ENCODE results near the gene CSF1R.

Gene CSF1R

GRCh38 chr5:150134198-150134588 is 47.8 kb upstream of the CSF1R start:
- H3K4me3 ChIP-seq (ENCODE audit: low read depth, low read length): no peak overlapping the region
- no peaks in the 10 kb centered on the region for H3K4me1 ChIP-seq (ENCODE audit: control insufficient read depth, insufficient read depth, low read length)
- H3K36me3 ChIP-seq (ENCODE audit: control insufficient read depth in 2 of 2, insufficient read depth in 1 of 2, low read length in 2 of 2): no peaks in the 10 kb centered on the region
- no peak overlapping the region for H3K27ac ChIP-seq (ENCODE audit: extremely low read depth, low read depth, low read length)
- no peak for TF ChIP-seq ZSCAN23 (tag by site-specific recombination; IDR thresholded peaks at IDR 0.05)
- TF ChIP-seq INSM2 (tag by site-specific recombination; IDR thresholded peaks at IDR 0.05): no peak
- TF ChIP-seq REST (tag by site-specific recombination; IDR thresholded peaks at IDR 0.05): no peak
- TF ChIP-seq WT1 (tag by site-specific recombination; IDR thresholded peaks at IDR 0.05): no peak
- no peak for TF ChIP-seq ZNF121 (tag by site-specific recombination; IDR thresholded peaks at IDR 0.05)
- no peak for TF ChIP-seq AEBP2 (tag by site-specific recombination; IDR thresholded peaks at IDR 0.05; ENCODE audit: borderline replicate concordance)
- no peak for TF ChIP-seq ZNF239 (tag by site-specific recombination; IDR thresholded peaks at IDR 0.05)
- TF ChIP-seq MEIS1 (CRISPR knock-in tag; IDR thresholded peaks at IDR 0.05; ENCODE audit: borderline replicate concordance): no peak
- TF ChIP-seq PRDM2 (tag by site-specific recombination; IDR thresholded peaks at IDR 0.05; ENCODE audit: borderline replicate concordance): no peak
- TF ChIP-seq ZEB2 (tag by site-specific recombination; IDR thresholded peaks at IDR 0.05): no peak
- no peak for TF ChIP-seq ZNF837 (tag by site-specific recombination; IDR thresholded peaks at IDR 0.05)
- TF ChIP-seq ZNF558 (tag by site-specific recombination; IDR thresholded peaks at IDR 0.05): no peak
- TF ChIP-seq, protein P1, sequence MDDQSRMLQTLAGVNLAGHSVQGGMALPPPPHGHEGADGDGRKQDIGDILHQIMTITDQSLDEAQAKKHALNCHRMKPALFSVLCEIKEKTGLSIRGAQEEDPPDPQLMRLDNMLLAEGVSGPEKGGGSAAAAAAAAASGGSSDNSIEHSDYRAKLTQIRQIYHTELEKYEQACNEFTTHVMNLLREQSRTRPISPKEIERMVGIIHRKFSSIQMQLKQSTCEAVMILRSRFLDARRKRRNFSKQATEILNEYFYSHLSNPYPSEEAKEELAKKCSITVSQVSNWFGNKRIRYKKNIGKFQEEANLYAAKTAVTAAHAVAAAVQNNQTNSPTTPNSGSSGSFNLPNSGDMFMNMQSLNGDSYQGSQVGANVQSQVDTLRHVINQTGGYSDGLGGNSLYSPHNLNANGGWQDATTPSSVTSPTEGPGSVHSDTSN (CRISPR knock-in tag; IDR thresholded peaks at IDR 0.05): no peak
- TF ChIP-seq HOXC10 (CRISPR knock-in tag; IDR thresholded peaks at IDR 0.05): no peak
- no peak for TF ChIP-seq ZNF768 (tag by site-specific recombination; IDR thresholded peaks at IDR 0.05)
- ChIA-PET CTCF (interaction anchor here (0.6 to 1.6 kb wide), 5 partner anchors 8 to 244 kb away, joined by 3 to 4 read pairs (median 3); no protein-coding TSS in a partner anchor), POLR2A (no interaction called here)
- no peaks in the 10 kb centered on the region for H3K9me3 ChIP-seq (ENCODE audit: control insufficient read depth, insufficient read depth, low read depth, low read length)

Measured in HEK293 (cell line).